D341Med (cell line): ENCODE data around the gene SLCO4A1.

ENCODE experiments used
- DNase-seq: peaks from one replicate; pipeline ENCODE4 v3.0.0; 2012; ENCODE audit warnings: low spot score

SLCO4A1 gene

DNA sequence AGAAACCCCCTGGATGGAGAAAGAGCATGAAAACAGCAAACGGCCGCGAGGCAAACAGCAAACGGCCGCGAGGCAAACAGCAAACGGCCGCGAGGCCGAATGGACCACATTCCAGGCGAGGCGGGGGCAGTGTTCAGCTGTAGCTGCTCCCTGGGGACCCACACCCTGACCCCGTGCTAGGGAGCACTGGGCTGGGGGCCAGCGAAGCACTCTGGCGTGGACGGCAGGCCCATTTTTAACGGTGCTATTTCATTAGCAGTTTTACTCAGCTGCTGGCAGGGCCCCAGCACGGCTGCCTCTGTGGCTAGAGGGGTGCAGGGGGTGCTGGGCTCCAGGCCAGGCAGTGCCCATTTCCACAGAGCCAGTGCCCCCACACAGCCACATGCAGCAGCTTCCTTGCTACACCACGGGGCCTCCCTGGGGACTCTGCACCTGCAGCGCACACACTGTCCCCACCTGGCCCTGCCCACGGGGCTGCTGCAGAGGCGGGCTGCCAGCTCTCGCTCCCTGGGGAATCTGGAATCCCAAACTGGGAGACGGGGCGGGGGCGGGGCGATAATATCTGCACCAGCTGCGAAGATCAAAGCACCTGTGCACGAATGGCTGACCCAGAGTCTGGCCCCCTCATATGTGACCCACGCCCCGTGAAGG lies 35.6 kb upstream of the SLCO4A1 start:
- peak; percentile 62 for DNase-seq

- DNase-seq, result no peak
Observed at GRCh38 chr20:62607366-62608217, 34.7 kb upstream of the SLCO4A1 start.

DNA sequence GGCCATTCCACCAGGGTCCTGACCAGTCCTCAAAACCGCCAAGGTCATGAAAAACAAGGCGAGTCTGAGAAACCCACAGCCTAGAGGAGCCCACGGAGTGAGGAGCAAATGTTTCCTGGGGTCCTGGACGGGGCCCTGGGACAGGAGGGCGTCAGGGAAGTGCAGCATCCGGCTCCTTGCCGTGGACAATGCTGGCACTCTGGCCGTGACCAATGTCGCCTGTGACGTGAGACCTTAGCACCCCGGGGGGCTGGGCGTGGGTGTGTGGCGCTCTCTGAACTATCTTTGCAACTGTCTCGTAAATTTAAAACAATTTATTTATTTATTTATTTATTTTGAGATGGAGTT lies 34.1 kb upstream of the SLCO4A1 start:
- no peak for DNase-seq

DNA sequence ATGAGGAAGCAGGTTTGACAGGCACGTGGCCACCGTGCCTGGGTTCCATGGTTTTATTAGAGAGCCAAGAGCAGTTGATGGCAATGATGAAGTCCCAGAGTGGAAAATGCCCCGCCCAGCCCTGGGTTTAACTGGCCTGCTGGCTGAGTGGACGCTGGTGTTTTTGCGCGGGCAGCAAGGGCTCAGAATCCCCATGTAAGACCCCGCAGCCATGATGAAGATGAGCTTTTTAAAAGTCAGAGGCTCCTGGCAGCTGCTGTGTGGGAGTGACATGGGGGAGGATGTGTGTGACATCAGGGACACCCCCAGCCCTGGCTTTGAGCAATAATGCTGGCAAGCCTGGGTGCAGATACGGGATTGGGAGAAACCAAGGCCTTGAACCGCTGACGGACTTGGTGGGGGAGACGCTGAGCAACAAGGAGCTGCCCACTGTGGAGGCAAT lies 33.0 kb upstream of the SLCO4A1 start:
- no peak for DNase-seq

- no peak for DNase-seq
Observed at GRCh38 chr20:62609811-62610757, 32.2 kb upstream of the SLCO4A1 start.

- no peak for DNase-seq
Observed at GRCh38 chr20:62611012-62611411, 31.3 kb upstream of the SLCO4A1 start.

DNA sequence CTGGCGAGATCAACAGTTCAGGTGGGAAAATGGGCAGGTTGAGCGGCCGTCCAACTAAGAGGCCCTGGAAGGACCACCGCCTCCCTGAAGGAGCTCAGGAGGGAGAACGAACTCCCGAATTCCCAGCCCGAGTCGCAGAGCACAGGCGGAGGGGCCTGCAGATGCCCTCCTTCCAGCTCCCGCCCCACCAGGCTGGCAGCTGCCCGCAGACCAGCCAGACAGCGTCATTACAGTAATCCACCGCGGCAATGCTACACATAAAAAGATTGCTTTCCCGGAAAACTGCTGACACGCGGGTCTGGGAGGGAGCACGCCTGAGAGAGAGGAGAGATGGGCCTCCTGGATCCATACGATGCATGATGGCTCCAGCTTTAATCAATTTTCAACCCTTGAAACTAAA lies 30.5 kb upstream of the SLCO4A1 start:
- peak; percentile 66 for DNase-seq

- no peak for DNase-seq
Observed at GRCh38 chr20:62614085-62614960, 28.0 kb upstream of the SLCO4A1 start.

GRCh38 chr20:62614961-62615680 lies 27.2 kb upstream of the SLCO4A1 start:
- no peak for DNase-seq

GRCh38 chr20:62615750-62616251 lies 26.5 kb upstream of the SLCO4A1 start:
- no peak for DNase-seq

DNA sequence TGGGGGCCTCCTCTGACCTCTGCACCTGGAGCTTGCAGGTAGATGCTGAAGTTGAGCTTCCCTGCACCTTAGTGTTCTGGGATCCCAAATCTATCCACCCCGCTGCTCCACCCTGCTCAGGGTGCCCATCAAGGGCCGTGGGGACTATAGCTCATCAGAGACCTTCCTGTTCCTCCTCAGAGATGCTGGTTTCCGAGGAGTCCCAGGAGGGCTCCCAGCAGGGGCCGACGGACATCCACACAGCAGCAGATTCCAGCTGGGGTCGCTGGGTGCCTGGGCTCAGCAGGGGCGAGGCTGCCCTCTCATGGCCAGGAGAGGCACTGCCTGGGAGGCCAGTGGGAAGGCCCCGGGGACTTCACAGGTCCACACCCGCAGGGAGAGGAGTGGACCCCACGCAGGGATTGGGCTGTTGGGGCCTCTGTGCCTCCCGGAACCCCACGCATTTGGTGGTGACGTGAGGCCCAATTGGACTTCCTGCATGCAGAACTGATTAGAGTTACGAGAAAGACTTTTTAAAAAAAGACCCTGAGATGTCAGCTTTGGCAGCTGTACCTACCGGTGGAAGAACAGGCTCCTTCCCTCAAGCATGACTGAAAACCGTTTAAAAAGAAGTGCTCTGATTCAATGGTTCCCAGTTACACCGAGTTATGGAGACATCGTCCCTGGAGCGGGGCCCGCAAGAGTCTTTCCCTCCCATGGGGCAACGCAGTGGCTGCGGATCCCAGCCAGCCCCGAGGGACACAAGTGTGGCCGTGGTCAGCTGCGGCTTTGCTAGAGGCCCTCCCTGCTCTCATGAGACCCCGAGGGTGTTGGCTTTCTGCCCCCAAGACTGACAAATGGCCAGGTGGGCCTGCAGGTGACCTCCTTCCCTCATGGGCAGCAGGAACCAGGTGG lies 25.3 kb upstream of the SLCO4A1 start:
- peak; percentile 91 for DNase-seq

DNA sequence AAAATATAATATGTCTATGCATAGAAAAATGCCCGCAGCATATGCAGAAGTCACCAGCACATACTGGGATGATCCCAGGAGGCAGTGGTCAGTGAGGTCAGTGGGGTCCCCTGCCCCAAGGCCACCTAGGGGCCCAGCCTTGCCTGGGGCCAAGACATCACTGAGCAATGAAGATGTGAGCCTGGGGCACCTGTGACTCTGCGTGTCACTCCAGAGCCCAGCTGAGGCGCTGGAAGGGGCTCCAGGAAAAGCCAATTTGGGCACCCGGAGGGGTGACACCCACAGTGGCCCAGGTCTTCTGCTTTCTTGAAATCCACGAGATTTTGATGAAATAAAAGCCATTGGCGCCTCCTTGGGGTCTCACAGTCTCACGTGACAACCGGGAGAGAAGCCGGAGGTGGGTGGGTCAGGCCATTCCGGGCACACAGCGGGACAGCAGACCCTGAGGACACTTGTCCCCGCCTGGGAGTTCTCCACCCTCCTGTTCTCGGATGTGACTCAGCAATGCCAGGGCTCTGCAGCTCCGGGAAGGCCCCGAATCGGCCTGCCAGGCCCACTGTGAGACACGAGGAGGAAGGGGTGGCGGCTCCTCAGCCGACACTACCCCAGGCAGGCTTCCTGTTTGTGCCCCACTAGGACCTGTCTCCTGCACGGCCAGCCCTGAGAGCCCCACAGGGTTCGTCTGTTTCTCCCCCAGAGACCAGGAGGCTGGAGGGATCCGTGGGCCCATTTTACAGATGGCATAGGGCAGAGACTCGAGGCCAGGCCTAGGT lies 24.4 kb upstream of the SLCO4A1 start:
- DNase-seq, result no peak

DNA sequence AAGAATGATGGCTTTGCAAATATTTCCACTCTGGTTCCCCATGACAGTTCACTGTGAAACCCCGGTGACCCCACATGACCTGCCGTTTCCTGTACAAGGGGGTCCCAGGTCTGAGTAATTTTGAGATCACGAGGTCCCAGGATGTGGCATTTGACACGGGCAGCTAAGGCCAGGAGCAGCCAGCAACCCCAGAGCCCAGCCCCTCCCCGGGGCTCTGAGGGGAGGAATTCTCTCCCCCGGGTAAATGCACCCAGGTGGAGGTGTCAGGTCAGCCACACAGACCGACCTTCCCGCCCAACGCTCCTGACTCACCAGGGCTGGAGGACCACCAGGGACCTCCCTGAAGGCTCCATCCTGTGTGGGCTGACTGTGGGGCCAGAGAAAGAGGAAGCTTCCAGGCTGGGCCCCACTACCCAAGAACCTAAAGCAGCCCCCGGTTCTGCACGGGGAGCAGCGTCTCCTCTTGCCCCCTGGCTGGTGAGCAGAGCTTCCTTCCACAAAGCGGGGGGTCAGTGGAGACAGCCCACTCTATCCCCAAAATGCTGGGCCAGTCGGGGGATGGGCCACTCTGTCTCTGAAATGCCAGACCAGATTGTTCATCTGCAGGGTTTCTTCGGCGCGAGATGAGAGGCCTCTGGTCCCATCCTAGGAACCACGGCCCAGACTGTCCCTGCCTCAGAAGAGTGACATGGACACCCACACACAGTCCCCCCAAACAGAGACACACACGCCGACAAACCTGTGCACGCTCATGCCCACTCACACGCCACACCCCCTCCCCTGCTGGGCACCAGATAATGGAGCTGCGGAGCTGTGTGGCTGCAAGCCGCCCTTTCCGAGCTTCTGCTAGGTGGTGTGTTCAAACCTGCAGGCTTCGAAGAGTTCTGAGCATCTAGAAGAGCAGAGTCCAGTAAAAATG lies 23.4 kb upstream of the SLCO4A1 start:
- no peak for DNase-seq

DNA sequence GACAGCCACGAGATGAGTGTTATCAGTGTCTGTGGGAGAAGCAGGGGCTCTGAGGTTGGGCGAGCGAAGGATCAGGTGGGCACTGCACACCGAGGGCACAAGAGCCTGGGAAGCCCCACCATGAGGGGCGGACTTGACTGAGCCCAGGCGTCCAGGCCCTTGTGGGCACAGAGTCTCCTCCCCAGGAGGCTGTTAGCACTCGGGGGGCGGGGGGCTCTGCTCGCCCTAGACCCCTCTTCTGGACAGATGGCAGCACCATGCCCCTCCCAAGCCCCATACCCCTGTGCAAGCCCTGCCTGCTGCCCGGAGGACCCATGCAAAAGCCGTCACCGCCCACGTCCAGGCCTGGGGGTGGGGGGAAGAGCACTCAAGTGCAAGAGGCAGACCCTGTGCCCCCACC lies 21.7 kb upstream of the SLCO4A1 start:
- DNase-seq, result no peak

DNA sequence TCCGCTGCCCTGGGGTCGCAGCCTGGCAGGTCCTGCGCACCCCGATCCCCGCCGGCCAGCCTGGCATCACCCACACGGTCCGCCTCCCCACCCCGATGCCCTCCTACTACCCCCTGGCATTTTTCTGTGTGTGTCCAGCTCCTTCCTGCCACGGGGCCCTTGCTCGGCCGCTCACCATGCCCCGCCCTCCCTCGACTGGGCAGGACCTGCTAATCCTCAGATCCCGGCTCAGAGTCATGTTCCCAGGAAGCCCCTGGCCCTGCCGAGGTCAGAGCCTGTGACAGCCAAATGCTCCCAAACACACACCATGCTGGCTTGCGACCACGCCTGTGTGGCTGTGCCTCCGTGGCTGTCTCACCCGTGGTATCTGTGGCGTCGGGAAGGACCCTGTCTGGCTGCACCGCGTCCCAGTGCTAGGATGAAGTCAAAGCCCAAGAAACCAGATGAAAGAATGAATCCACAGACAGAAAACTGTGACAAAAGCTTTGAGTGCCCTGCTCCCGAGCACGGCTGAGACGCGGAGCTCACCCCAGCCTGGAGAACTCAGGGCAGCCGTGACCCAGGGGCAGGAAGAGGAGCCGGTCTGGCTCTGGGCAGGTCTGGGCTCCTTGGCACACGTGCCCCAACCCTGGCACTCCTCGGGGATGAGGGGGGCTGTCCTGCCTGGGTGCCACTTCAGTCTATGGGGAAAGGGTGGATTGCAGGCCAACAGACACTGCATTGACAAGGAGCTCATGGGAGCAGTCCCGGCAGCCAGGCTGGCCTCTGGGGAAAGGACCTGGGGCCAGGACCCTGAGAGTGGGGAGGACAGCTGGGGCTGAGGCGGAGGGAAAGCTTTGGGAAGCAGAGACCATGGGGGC lies 20.8 kb upstream of the SLCO4A1 start:
- DNase-seq, result no peak

DNA sequence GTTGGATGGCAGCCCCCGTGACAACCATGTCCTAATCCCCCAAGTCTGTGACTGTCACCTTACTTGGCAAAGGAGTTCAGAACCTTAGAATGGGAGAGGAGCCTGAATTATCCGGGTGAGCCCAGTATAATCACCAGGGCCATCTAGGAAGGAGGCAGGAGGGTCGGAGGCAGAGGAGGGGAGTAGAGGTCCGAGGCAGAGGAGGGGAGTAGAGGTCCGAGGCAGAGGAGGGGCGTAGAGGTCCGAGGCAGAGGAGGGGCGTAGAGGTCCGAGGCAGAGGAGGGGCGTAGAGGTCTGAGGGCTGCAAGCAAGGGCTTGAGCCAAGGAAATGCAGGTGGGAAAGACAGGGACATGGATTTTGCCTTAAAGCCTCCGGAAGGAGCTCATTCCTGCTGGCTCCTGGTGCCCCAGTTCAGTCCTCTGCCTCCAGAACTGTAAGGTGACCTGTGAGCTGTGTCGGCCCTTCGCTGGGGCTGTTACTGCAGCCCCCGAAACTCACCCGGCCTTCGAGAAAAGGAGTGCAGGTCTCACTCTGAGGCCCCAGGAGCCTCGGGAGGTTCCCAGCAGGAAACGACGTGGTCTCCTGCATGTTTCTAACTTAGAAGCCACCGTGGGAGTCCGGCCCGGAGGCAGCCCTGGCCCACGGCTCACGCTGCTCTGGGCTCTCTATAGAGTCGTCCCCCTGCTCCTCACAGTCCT lies 20.0 kb upstream of the SLCO4A1 start:
- no peak for DNase-seq
